ENCODE measurements around the gene TLX1.

Gene TLX1

GRCh38 chr10:101130984-101131961 lies at the start of gene TLX1:
Gene TLX1, plus strand, starts transcription at chr10:101131300. Its CDS starts 242 bp downstream, at chr10:101131542.
- TF ChIP-seq CTCF (IDR thresholded peaks at IDR 0.05; ENCODE audit: low read depth, low read length) (no peak), EZH2phosphoT487 (IDR thresholded peaks at IDR 0.05; ENCODE audit: low read depth) (no peak)
- Histone ChIP-seq H4K20me1 (ENCODE audit: insufficient read depth, low read length) (no peaks in the 10 kb centered on the region), H3K9me3 (ENCODE audit: insufficient read depth, low read length) (no peaks in the 10 kb centered on the region), H3K27me3 (ENCODE audit: low read depth, low read length) (no peaks in the 10 kb centered on the region), H3K9ac (ENCODE audit: low read length) (no peak within 1 kb of the TSS), H3K79me2 (ENCODE audit: low read length) (no peaks in the 10 kb centered on the region), H2AFZ (ENCODE audit: low read depth, low read length) (no peak within 1 kb of the TSS), H3K4me2 (ENCODE audit: low read length) (no peak within 1 kb of the TSS), H3K27ac (ENCODE audit: low read length) (no peak within 1 kb of the TSS), H3K4me3 (ENCODE audit: low read length) (no peak within 1 kb of the TSS), H3K4me1 (ENCODE audit: low read length) (no peaks in the 10 kb centered on the region), H3K36me3 (replicated peaks; ENCODE audit: low read depth, low read length) (no peaks in the 10 kb centered on the region)

DNA sequence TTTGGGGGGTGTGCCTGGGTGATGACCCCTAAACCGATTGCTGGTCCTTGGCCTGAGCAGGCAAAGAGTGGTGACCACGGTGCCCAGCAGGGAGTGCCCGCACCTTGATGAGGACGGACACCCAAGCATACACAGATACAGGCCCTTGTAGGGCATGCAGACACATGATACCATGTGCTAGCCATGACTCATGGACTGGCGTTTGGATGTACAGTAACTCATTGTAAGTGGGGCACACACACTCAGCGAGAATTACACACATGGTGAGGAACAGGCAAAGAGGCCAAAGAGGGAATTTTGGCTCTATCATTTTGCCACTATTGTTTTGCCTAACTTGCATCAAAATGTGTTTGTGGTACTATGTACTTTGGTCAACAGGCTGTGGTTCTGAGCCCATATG lies 45.3 kb upstream of the TLX1 start:
- no peak overlapping the region for H2AFZ ChIP-seq (ENCODE audit: low read depth, low read length)
- no peak overlapping the region for H3K4me2 ChIP-seq (ENCODE audit: low read length)
- H3K27ac ChIP-seq (ENCODE audit: low read length): no peak overlapping the region
- H3K27me3 ChIP-seq (ENCODE audit: low read depth, low read length): peaks cover 11% of the 10 kb centered on the region
- no peak overlapping the region for H3K9ac ChIP-seq (ENCODE audit: low read length)
- no peaks in the 10 kb centered on the region for H3K9me3 ChIP-seq (ENCODE audit: insufficient read depth, low read length)
- H3K79me2 ChIP-seq (ENCODE audit: low read length): no peaks in the 10 kb centered on the region
- TF ChIP-seq CTCF (IDR thresholded peaks at IDR 0.05; ENCODE audit: low read depth, low read length) (no peak), EZH2phosphoT487 (IDR thresholded peaks at IDR 0.05; ENCODE audit: low read depth) (no peak)
- H3K4me1 ChIP-seq (ENCODE audit: low read length): no peaks in the 10 kb centered on the region
- H3K36me3 ChIP-seq (replicated peaks; ENCODE audit: low read depth, low read length): no peaks in the 10 kb centered on the region
- H3K4me3 ChIP-seq (ENCODE audit: low read length): no peak overlapping the region
- H4K20me1 ChIP-seq (ENCODE audit: insufficient read depth, low read length): no peaks in the 10 kb centered on the region

DNA sequence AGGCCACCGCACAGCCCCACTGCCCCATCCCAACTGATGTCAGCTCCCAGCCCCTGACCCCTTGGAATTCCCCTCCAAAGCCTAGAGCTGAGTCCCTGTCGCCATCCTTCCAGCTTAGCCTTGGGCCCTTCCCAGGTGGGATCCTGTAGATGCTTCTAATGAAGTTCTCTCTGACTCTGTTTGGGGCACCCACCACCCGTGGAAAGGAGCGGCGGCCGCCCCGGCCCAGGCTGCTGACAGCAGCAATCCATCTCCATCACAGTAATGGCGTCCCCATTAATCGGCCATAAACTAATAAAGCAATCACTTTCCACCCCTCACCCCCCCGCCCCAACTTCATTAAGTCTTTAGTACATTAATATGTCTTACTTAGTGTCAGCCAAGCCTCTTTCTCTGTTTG lies 43.7 kb upstream of the TLX1 start:
- Histone ChIP-seq H3K9me3 (ENCODE audit: insufficient read depth, low read length) (no peaks in the 10 kb centered on the region), H3K4me1 (ENCODE audit: low read length) (no peaks in the 10 kb centered on the region), H4K20me1 (ENCODE audit: insufficient read depth, low read length) (no peaks in the 10 kb centered on the region), H3K9ac (ENCODE audit: low read length) (no peak overlapping the region), H2AFZ (ENCODE audit: low read depth, low read length) (no peak overlapping the region), H3K36me3 (replicated peaks; ENCODE audit: low read depth, low read length) (no peaks in the 10 kb centered on the region), H3K27me3 (ENCODE audit: low read depth, low read length) (peaks cover 14% of the 10 kb centered on the region), H3K4me3 (ENCODE audit: low read length) (no peak overlapping the region), H3K79me2 (ENCODE audit: low read length) (no peaks in the 10 kb centered on the region), H3K27ac (ENCODE audit: low read length) (no peak overlapping the region), H3K4me2 (ENCODE audit: low read length) (no peak overlapping the region)
- TF ChIP-seq CTCF (IDR thresholded peaks at IDR 0.05; ENCODE audit: low read depth, low read length): no peak
- no peak for TF ChIP-seq EZH2phosphoT487 (IDR thresholded peaks at IDR 0.05; ENCODE audit: low read depth)

DNA sequence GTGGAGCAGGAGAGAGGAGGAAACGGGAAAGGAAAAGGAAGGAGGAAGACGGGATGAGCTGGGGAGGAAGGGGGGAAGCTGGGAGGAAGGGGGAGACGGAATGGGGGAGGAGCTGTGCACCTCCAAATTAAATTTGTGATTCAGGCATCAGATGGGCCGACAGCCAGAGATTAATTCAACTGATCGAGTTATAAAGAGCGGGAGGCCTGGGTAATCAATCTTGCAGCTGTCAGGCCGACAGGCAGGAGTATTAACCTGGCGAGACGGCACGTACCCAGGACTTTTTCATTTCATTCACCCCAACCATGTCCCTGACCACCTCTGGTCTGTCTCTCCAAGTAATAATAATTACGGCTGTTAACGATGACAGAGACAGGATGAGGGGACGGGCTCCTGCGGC lies 43.1 kb upstream of the TLX1 start:
- H3K9ac ChIP-seq (ENCODE audit: low read length): no peak overlapping the region
- H3K27ac ChIP-seq (ENCODE audit: low read length): no peak overlapping the region
- no peaks in the 10 kb centered on the region for H3K36me3 ChIP-seq (replicated peaks; ENCODE audit: low read depth, low read length)
- TF ChIP-seq EZH2phosphoT487 (IDR thresholded peaks at IDR 0.05; ENCODE audit: low read depth) (no peak), CTCF (IDR thresholded peaks at IDR 0.05; ENCODE audit: low read depth, low read length) (no peak)
- no peak overlapping the region for H2AFZ ChIP-seq (ENCODE audit: low read depth, low read length)
- no peak overlapping the region for H3K4me3 ChIP-seq (ENCODE audit: low read length)
- H3K4me1 ChIP-seq (ENCODE audit: low read length): no peaks in the 10 kb centered on the region
- H4K20me1 ChIP-seq (ENCODE audit: insufficient read depth, low read length): no peaks in the 10 kb centered on the region
- no peaks in the 10 kb centered on the region for H3K79me2 ChIP-seq (ENCODE audit: low read length)
- H3K27me3 ChIP-seq (ENCODE audit: low read depth, low read length): peaks cover 14% of the 10 kb centered on the region
- H3K9me3 ChIP-seq (ENCODE audit: insufficient read depth, low read length): no peaks in the 10 kb centered on the region
- no peak overlapping the region for H3K4me2 ChIP-seq (ENCODE audit: low read length)

Data from OCI-LY3 (cell line).